Measurements from ENCODE around the gene PABPC5.

GRCh38 chrX:91389026-91389425, 45.6 kb upstream of the PABPC5 start:
- TF ChIP-seq, protein P1, sequence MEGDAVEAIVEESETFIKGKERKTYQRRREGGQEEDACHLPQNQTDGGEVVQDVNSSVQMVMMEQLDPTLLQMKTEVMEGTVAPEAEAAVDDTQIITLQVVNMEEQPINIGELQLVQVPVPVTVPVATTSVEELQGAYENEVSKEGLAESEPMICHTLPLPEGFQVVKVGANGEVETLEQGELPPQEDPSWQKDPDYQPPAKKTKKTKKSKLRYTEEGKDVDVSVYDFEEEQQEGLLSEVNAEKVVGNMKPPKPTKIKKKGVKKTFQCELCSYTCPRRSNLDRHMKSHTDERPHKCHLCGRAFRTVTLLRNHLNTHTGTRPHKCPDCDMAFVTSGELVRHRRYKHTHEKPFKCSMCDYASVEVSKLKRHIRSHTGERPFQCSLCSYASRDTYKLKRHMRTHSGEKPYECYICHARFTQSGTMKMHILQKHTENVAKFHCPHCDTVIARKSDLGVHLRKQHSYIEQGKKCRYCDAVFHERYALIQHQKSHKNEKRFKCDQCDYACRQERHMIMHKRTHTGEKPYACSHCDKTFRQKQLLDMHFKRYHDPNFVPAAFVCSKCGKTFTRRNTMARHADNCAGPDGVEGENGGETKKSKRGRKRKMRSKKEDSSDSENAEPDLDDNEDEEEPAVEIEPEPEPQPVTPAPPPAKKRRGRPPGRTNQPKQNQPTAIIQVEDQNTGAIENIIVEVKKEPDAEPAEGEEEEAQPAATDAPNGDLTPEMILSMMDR (IDR thresholded peaks at IDR 0.05) = no peak
- no peak for TF ChIP-seq EZH2phosphoT487 (IDR thresholded peaks at IDR 0.05)
- no peak for TF ChIP-seq EZH2 (IDR thresholded peaks at IDR 0.05)

All from neural progenitor cell (in vitro differentiated cells).